Measurements from ENCODE around the gene TMPRSS6.

TMPRSS6 gene

GRCh38 chr22:37063431-37064420, 45.8 kb downstream of the TMPRSS6 start:
- DNase-seq: no peak

- DNase-seq: no peak
Measured at GRCh38 chr22:37062702-37063381, 46.7 kb downstream of the TMPRSS6 start.

- DNase-seq: no peak
Measured at GRCh38 chr22:37062376-37062675, 47.2 kb downstream of the TMPRSS6 start.

GRCh38 chr22:37061611-37062375, 47.7 kb downstream of the TMPRSS6 start:
- DNase-seq: no peak

GRCh38 chr22:37060801-37061610, 48.5 kb downstream of the TMPRSS6 start:
- DNase-seq: no peak

GRCh38 chr22:37059876-37060449, 49.5 kb downstream of the TMPRSS6 start:
- DNase-seq: no peak

- DNase-seq: no peak
Measured at GRCh38 chr22:37058917-37059701, 50.4 kb downstream of the TMPRSS6 start.

- no peak for DNase-seq
Measured at GRCh38 chr22:37057796-37058510, 51.6 kb downstream of the TMPRSS6 start.

GRCh38 chr22:37057226-37057625, 52.3 kb downstream of the TMPRSS6 start:
- DNase-seq: no peak

GRCh38 chr22:37056246-37056645, 53.3 kb downstream of the TMPRSS6 start:
- DNase-seq: no peak

GRCh38 chr22:37054600-37055365, 54.7 kb downstream of the TMPRSS6 start:
- no peak for DNase-seq

GRCh38 chr22:37054056-37054395, 55.5 kb downstream of the TMPRSS6 start:
- no peak for DNase-seq

GRCh38 chr22:37053310-37054055, 56.0 kb downstream of the TMPRSS6 start:
- no peak for DNase-seq

GRCh38 chr22:37052386-37053309, 56.9 kb downstream of the TMPRSS6 start:
- no peak for DNase-seq

- DNase-seq: peak; percentile 42
Measured at GRCh38 chr22:37051391-37052385, 57.8 kb downstream of the TMPRSS6 start, which contains the start of gene KCTD17. TSS of gene KCTD17 (plus strand) at chr22:37051742. CDS start at chr22:37051761, 19 bp downstream.

GRCh38 chr22:37050913-37051312, 58.6 kb downstream of the TMPRSS6 start:
- no peak for DNase-seq

GRCh38 chr22:37049224-37049623, 60.3 kb downstream of the TMPRSS6 start:
- DNase-seq: no peak

Data from amniotic stem cell (primary cell).